Measurements from ENCODE around the gene ATP6AP1.

Gene ATP6AP1

GRCh38 chrX:154429711-154430110, 1.2 kb downstream of the ATP6AP1 start:
- in situ Hi-C loops (cut with MboI; ENCODE audit: low sequenced_read_pairs), result no loop called here

GRCh38 chrX:154430479-154430878, 2.0 kb downstream of the ATP6AP1 start:
- in situ Hi-C loops (cut with MboI; ENCODE audit: low sequenced_read_pairs), result no loop called here

DNA sequence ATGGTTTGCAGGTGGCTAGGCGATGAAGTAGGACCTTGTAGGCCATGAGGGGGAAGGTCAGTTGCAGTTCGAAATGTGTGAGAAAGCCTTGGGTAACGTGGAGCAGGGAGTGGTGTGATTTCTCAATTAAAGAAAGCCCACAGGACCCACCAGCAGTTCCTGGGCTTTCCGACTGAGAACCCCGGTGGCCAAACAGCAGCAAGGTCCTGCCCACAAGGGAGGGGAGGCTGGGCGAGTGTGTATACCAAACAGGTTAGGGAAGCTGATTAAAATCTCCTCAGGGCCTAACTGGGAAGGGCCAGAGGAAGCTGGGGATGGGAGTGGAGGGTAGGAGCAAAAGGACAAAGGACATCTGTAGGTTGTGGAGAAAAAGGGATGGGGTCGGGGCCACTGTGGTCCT, 2.4 kb downstream of the ATP6AP1 start:
- in situ Hi-C loops (cut with MboI; ENCODE audit: low sequenced_read_pairs), result no loop called here

DNA sequence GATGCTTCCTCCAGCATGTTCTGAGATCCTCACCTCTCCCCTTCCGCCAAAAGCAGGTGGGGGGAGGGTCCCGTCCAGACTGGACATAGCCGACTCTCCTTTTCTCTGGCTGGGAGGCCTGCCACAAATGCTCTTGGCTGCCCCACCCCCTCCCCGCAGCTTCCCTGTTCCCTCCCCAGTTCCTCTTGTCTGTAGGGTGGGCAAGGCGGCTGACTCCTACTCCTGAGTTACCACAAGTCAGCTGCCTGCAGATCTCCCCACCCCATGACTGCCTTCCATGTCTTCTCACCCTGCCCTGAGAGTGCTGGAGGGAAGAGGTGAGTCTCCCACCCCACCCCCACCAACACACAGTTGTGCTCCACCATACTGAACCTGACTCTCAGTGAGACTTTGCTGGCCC, 2.9 kb downstream of the ATP6AP1 start:
- in situ Hi-C loops (cut with MboI; ENCODE audit: low sequenced_read_pairs), result no loop called here

DNA sequence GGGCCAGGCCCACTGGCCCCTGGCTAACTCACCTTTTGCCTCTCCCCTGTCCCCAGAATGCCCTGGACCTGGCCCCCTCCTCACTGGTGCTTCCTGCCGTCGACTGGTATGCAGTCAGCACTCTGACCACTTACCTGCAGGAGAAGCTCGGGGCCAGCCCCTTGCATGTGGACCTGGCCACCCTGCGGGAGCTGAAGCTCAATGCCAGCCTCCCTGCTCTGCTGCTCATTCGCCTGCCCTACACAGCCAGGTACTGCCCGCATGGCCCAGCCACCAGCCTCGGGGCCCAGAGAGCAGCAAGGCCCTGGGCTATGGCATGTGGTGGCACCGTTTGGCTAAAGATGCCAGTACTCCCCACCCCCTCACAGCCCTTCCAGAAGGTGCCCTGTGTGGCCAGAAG, 3.7 kb downstream of the ATP6AP1 start:
- in situ Hi-C loops (cut with MboI; ENCODE audit: low sequenced_read_pairs), result no loop called here

DNA sequence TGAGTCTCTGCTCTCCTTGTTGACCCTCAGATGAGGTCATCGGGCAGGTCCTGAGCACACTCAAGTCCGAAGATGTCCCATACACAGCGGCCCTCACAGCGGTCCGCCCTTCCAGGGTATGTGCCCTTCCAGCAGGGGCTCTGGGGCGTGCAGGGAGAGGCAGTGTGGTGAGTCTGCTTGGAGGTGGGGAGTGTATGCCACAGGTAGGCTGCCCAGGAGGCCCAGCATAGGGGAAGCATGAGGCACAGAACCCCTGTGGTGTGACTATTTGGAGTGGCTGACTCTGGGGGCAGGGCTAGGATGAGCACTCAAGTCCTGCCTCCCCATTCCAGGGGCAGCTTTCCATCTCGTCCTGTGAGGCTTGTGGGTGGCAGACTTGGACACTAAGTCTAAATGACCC, 5.1 kb downstream of the ATP6AP1 start:
- in situ Hi-C loops (cut with MboI; ENCODE audit: low sequenced_read_pairs), result no loop called here

DNA sequence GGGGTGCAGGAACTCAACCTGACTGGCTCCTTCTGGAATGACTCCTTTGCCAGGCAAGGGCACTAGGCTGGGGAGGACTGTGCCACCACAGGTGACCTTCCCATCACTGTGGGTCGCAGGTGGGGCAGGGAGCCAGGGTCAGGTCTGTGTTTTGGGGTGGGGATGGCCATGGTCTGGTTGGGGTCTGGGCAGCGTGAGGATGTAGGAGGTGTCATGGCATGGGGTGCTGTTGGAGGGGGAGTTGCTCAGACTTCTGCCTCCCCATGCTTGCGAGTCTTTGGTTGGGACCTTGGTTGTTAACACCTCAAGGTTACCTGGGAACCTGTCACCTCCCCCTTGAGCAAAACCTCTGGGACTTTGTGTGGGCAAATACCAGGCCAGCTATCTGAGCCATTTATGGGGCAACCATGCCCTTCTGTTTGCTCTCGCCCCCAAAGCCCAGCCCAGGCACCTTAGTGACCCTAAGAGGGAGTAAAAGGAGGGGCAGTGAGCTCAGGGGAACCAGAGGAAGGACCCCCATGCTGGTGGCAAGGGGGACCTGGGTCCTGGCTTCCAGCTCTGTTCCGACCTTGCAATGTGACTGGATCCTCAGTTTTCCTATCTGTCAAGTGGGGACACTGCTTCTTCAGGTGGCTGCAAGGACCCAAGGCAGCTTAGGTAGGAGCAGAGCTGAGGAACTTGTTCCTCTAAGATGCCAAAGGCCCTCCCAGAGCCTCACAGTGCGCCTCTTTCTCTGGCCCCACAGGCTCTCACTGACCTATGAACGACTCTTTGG, 6.1 kb downstream of the ATP6AP1 start:
- in situ Hi-C loops (cut with MboI; ENCODE audit: low sequenced_read_pairs), result no loop called here

DNA sequence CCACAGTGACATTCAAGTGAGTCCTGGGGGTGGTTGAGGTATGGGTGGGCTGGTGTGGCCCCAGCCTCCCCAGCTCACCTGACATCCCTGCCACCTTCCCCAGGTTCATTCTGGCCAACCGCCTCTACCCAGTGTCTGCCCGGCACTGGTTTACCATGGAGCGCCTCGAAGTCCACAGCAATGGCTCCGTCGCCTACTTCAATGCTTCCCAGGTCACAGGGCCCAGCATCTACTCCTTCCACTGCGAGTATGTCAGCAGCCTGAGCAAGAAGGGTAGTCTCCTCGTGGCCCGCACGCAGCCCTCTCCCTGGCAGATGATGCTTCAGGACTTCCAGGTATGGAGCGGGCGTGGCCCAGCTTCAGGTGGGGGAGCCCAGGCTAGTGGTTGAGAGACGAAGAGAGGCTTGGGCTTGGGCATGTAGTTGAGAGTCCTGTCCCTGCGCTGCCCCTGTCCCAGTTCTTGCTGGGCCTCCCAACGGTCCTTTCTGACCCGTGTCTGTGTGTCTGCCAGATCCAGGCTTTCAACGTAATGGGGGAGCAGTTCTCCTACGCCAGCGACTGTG, 6.8 kb downstream of the ATP6AP1 start:
- in situ Hi-C loops (cut with MboI; ENCODE audit: low sequenced_read_pairs), result no loop called here

- in situ Hi-C loops (cut with MboI; ENCODE audit: low sequenced_read_pairs), result no loop called here
Observed at GRCh38 chrX:154436374-154436982, 8.0 kb downstream of the ATP6AP1 start.

DNA sequence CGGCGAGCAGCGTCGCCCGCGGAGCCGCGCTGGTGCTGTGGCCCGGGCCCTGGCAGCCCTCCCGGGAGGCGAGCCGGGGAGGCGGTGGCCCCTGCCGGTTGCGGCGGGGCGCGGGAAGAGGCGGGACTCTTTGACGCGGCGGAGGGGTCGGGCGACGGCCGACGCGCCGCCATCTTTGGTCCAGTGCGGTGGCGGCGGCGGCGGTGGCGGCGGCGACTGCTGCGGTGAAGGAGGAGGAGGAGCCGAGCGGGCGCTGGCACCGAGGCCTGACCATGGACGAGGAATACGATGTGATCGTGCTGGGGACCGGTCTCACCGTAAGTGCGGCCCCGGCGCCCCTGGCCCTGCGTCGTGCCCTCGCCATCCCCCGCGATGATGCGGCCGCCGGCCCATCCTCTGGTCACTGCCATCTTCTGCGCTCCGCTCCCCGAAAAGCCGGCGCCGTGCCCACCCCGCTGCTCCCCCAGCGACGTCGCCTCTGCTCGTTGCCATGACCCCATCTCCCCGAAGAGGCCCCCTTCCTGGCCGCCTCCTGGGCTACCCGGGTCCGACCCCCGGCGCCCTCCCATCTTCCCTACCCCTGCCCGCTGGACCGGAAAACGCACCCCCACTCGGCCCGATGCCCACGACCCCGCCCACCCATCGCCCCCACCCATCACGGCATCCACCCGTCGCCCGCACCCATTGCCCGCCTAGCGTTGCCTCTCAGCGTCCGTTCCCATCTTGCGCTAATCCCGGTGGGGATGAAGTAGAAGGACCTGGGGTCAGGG, 8.7 kb downstream of the ATP6AP1 start, which contains the start of gene GDI1:
GDI1 (plus strand) TSS at position 172 of the 770 bp plus-strand sequence; CDS start at position 273, 101 bp downstream.
- in situ Hi-C loops (cut with MboI; ENCODE audit: low sequenced_read_pairs), result no loop called here

- in situ Hi-C loops (cut with MboI; ENCODE audit: low sequenced_read_pairs), result no loop called here
Observed at GRCh38 chrX:154437971-154438893, 9.8 kb downstream of the ATP6AP1 start.

GRCh38 chrX:154439841-154440240, 11.4 kb downstream of the ATP6AP1 start:
- in situ Hi-C loops (cut with MboI; ENCODE audit: low sequenced_read_pairs), result no loop called here

DNA sequence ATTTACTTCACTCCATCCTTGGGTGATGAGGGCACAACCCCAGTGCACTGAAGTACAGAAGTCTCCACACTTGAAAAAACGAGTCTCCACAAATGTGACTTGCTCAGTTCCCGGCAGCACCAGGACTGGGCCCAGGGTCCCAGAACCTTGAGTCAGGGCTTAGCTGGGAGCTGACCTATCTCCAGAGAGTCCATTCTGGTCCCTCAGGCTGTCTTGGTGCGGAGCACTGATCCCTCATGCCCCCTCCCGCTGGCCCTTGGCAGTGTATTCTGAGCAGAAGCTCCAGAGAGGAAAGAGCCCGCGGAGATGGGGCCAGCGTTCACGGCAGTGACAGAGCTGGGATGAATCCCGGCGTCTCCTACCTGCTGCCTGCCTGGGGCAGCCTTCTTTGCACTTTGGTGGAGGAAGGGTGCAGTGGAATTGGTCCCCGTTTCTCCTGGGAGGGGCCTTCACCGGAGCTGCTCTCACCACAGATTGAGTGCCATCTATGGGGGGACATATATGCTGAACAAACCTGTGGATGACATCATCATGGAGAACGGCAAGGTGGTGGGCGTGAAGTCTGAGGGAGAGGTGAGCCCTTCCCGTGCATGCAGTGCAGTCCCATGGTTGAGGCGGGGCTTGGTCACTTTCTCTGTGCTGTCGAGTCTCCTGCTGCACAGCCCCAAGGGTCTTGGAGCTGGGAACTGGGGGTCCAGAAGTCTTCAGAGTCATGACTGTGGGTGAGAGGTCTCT, 12.3 kb downstream of the ATP6AP1 start:
- in situ Hi-C loops (cut with MboI; ENCODE audit: low sequenced_read_pairs), result no loop called here

GRCh38 chrX:154441564-154441963, 13.1 kb downstream of the ATP6AP1 start:
- in situ Hi-C loops (cut with MboI; ENCODE audit: low sequenced_read_pairs), result no loop called here

DNA sequence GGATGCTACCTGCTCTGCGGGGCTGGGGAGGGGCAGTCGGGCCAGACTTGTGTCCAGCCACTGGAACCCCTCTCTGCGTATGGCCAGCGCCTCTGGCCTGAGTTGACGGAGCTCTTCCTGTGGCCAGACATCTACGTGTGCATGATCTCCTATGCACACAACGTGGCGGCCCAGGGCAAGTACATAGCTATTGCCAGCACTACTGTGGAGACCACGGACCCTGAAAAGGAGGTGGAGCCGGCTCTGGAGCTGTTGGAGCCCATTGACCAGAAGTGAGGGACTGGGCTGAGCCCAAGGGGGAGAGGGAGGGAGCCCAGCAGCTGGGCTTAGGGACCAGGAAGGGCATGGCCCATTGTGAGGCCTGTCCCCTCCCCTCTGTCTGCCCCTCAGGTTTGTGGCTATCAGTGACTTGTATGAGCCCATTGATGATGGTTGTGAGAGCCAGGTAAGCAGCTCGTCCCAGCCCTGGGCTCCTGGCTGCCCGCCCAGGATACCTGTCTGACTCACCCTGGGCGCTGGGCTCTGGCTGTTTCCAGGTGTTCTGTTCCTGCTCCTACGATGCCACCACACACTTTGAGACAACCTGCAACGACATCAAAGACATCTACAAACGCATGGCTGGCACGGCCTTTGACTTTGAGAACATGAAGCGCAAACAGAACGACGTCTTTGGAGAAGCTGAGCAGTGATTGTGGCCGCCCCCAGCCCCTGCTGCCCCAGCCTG, 13.7 kb downstream of the ATP6AP1 start:
- in situ Hi-C loops (cut with MboI; ENCODE audit: low sequenced_read_pairs), result no loop called here

- in situ Hi-C loops (cut with MboI; ENCODE audit: low sequenced_read_pairs), result no loop called here
Observed at GRCh38 chrX:154443479-154443910, 15.0 kb downstream of the ATP6AP1 start.

- in situ Hi-C loops (cut with MboI; ENCODE audit: low sequenced_read_pairs), result no loop called here
Observed at GRCh38 chrX:154443992-154444754, 15.7 kb downstream of the ATP6AP1 start, which contains the start of gene FAM50A. Gene FAM50A (plus strand): TSS chrX:154444141. CDS start chrX:154444236, 95 bp downstream.

GRCh38 chrX:154444755-154445246, 16.3 kb downstream of the ATP6AP1 start:
- in situ Hi-C loops (cut with MboI; ENCODE audit: low sequenced_read_pairs), result no loop called here
